Spleen (tissue), 11 donors: ENCODE measurements around the gene COMMD7. TPM values are rescaled to one million over a fixed set of nuclear protein-coding genes. Genes with fewer than 3 reads are reported as not detected.
A peak's percentile ranks its signal among the peaks of the same experiment; 100 is the strongest.

Experiments used
- DNase-seq: peaks from one replicate; pipeline ENCODE4 v3.0.0-alpha.2; 2020
- H3K27ac ChIP-seq, 8 donors: fragments of 200-600 bp; sonication (generic) in 7 of 8; 1 replicate in 4 of 8; 2 replicates in 4 of 8; pipeline versions ENCODE4 v1.5.0 to v1.8.0; 2016 to 2021; ENCODE audit warnings: inconsistent platforms in 4 of 8, mild to moderate bottlenecking in 4 of 8, moderate library complexity in 1 of 8
- H3K27me3 ChIP-seq, 7 donors: fragments of 200-600 bp; sonication (generic) in 6 of 7; replicated peaks in 1 of 7; 1 replicate in 4 of 7; 2 replicates in 3 of 7; pipeline versions ENCODE4 v1.5.0 to v1.8.0; 2016 to 2021; ENCODE audit warnings: inconsistent platforms in 3 of 7, mild to moderate bottlenecking in 1 of 7
- H3K36me3 ChIP-seq, 6 donors: fragments of 200-600 bp; sonication (generic) in 5 of 6; 1 replicate in 4 of 6; 2 replicates in 2 of 6; pipeline versions ENCODE4 v1.5.0 to v1.8.0; 2016 to 2021; ENCODE audit warnings: inconsistent platforms in 2 of 6
- H3K4me1 ChIP-seq, 6 donors: fragments of 200-600 bp; sonication (generic) in 5 of 6; 1 replicate in 3 of 6; 2 replicates in 3 of 6; pipeline versions ENCODE4 v1.5.0 to v1.8.0; 2016 to 2021; ENCODE audit warnings: inconsistent platforms in 3 of 6
- H3K4me3 ChIP-seq, 8 donors: fragments of 200-600 bp; sonication (generic) in 7 of 8; 1 replicate in 4 of 8; 2 replicates in 4 of 8; pipeline versions ENCODE4 v1.5.0 to v1.8.0; 2016 to 2021; ENCODE audit warnings: inconsistent platforms in 4 of 8, mild to moderate bottlenecking in 4 of 8, moderate library complexity in 2 of 8
- H3K9me3 ChIP-seq, 8 donors: fragments of 200-600 bp; sonication (generic) in 7 of 8; 1 replicate in 4 of 8; 2 replicates in 4 of 8; pipeline versions ENCODE4 v1.5.0 to v1.8.0; 2016 to 2021; ENCODE audit warnings: inconsistent platforms in 4 of 8
- POLR2A ChIP-seq, 3 donors: fragments of 450-650 bp; IDR thresholded peaks; one replicate each; pipeline ENCODE4 v1.5.1; 2017; ENCODE audit warnings: antibody characterized with exemption in 3 of 3, mild to moderate bottlenecking in 1 of 3
- POLR2AphosphoS5 ChIP-seq, 3 donors: sonication (generic); formaldehyde crosslinking; IDR thresholded peaks; one replicate each; pipeline ENCODE4 v1.5.1; 2017; ENCODE audit warnings: antibody characterized with exemption in 3 of 3
- WGBS, 5 donors: extraction: QIAGEN DNeasy Blood & Tissue Kit in 3 of 5; methylation state at CpG; one replicate each; pipeline versions ENCODE4 v1.1.5 to v1.1.7; 2013 to 2018; 5-methylcytosine and 5-hydroxymethylcytosine counted together
- intact Hi-C: fragments of 100-400 bp; cut with DNase I; formaldehyde crosslinking; loops from one replicate; pipeline ENCODE4 v1.15.0; 2023; ENCODE audit warnings: low total_unique reads
- polyA plus RNA-seq, 3 donors: library from polyadenylated mRNA; stranded (reverse); fragments of 200-250 nt; gene quantifications; one replicate each; pipeline ENCODE4 v1.2.1, GENCODE V29; 2013
- total RNA-seq, 7 donors: library from RNA; depleted of rRNA in 3 of 7; stranded (reverse); fragments of >200 nt in 3 of 7; fragmentation: NEBNext Ultra II Directional in 4 of 7; extraction: Animal tissue kit (Norgen Biotek cat#: 25700) in 4 of 7; gene quantifications; one replicate each; pipeline versions ENCODE4 v1.1.0 to v1.2.1, GENCODE V29; 2016 to 2021
- TF ChIP-seq, protein P1 (sequence below), 11 experiments: fragments of 200-600 bp in 7 of 11; fragments of 450-650 bp in 4 of 11; sonication (generic) in 4 of 11; IDR thresholded peaks in 8 of 11; conservative IDR thresholded peaks in 3 of 11; 1 replicate in 7 of 11; 2 replicates in 4 of 11; pipeline versions ENCODE4 v1.4.0 to v1.8.0; 2016 to 2021; ENCODE audit warnings: antibody characterized with exemption in 11 of 11, inconsistent platforms in 4 of 11, mild to moderate bottlenecking in 1 of 11
- donor health status: healthy with polysubstance abuse.
- donor health status: DM: no; HTN: no; CAD: no; lungs with moderate emphysema.
- donor health status: DM: no; HTN: no; CAD: no.
- donor health status: Bipolar disorder and iron deficiency.
- donor health status: healthy.
- donor health status: DM: no; HTN: no; CAD: no.
- donor health status: DM: yes; HTN: yes; CAD: no.

Gene COMMD7
- total and polyA plus RNA-seq, 10 donors, result 24.4 to 69.2 (median 38.1) TPM

DNA sequence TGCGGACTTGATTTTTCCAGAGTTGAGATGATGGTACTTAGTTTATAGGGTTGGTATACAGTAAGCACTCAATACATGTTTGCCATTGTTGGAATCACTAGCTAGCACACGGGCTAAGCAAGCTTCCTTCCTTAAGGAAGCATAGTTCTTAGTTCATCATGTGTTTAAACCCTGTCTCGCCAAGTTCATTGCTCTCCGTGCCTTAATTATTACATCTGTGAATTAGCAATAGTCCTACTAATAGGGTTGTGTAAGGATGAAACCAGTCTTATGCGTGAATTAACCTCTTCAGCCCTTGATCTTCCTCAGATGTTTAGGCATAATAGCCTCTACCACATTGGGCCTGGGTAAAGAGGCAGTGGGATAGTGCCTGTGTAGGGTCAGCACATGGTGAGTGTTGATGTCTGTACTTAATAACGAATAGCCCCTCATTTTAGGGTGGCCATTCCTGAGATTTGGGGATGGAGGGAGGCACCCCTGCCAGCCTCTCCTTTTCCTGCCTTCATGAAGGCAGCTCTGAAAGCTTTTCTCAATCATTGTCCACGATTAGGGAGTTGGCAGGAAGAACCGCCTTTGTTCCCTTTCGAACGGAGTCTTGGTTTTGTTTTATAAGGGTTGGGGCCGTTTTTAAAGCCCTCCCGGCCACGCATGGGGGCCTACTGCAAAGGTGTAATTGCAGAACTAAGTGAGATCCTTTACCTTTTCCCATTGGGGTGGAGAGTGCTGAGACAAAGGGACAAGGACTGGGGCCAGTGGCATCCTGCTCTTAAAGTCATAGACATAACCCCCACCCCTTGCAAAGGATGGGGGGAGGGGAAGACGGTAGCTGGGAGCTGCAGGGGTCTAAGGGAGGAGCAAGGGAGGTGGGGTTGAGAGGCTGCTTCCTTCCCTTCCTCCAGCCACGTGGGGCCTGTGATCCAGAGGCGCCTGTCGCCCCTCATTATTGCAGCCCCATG, 21.0 kb upstream of the COMMD7 start:
- no peak for TF ChIP-seq POLR2A (IDR thresholded peaks at IDR 0.05)
- TF ChIP-seq POLR2AphosphoS5 (IDR thresholded peaks at IDR 0.05), result no peak
- TF ChIP-seq, protein P1, sequence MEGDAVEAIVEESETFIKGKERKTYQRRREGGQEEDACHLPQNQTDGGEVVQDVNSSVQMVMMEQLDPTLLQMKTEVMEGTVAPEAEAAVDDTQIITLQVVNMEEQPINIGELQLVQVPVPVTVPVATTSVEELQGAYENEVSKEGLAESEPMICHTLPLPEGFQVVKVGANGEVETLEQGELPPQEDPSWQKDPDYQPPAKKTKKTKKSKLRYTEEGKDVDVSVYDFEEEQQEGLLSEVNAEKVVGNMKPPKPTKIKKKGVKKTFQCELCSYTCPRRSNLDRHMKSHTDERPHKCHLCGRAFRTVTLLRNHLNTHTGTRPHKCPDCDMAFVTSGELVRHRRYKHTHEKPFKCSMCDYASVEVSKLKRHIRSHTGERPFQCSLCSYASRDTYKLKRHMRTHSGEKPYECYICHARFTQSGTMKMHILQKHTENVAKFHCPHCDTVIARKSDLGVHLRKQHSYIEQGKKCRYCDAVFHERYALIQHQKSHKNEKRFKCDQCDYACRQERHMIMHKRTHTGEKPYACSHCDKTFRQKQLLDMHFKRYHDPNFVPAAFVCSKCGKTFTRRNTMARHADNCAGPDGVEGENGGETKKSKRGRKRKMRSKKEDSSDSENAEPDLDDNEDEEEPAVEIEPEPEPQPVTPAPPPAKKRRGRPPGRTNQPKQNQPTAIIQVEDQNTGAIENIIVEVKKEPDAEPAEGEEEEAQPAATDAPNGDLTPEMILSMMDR (IDR thresholded peaks at IDR 0.05 in 8 of 11, conservative IDR thresholded peaks at IDR 0.05 in 3 of 11), result no peak
- 30 to 53% (median 40%) methylated on average over 17 of the region's 17 CpGs for whole genome bisulfite sequencing, 5 donors
- Histone ChIP-seq H3K36me3 (no peaks in the 10 kb centered on the region), H3K9me3 (no peaks in the 10 kb centered on the region), H3K27me3 (peaks cover 0 to 23% (median 0%) of the 10 kb centered on the region in 7 donors), H3K4me1 (peaks cover 12 to 34% (median 21%) of the 10 kb centered on the region in 6 donors), H3K27ac (no peak overlapping the region), H3K4me3 (peak overlapping the region in 1 of 8 donors; percentile 87)
- DNase-seq, result no peak
- intact Hi-C loops, result no loop called here

DNA sequence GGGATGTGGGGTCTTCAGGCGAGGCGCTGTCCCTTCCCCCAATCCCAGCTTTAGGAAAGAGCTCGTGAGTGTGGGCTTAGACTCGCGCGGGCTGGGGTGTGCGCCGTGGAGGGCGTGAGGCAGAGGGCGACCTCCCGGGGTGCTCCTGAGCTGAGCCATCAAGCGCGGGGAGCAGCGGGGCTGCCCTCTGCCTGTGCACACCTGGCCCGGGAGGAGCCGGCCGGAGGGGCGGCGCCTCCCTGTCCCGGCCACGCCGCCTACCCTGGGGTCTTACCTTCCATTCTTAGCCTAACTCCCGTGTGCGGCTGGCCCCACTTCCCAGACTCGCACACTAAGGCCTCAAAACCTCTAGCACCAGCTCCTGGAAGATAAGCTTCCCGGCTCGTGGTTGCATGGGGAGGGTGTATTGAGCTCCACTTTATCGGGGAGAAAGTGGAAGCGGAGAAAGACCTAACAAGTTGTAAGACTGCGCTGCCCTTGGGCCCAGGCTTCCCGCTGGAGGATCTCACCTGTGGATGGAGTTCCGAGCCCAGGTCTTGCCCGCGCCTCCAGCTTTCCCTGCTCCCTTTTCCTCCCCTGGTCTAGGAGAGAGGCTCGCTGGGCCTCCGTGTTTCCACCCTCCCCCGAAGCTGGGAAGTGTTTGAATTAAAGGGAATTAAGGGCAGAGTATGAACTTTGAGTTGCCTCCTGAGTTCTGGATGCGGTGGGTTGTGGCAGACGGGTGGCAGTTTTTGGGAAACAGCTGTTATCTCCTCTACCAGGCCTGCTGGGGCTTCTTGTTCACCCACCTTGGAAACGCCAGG, 20.1 kb upstream of the COMMD7 start:
- WGBS, 5 donors, result 12 to 33% (median 19%) methylated on average over 21 to 40 of the region's 40 CpGs
- H3K36me3 ChIP-seq, result no peaks in the 10 kb centered on the region
- H3K9me3 ChIP-seq, result no peaks in the 10 kb centered on the region
- peaks cover 12 to 34% (median 21%) of the 10 kb centered on the region in 6 donors for H3K4me1 ChIP-seq
- intact Hi-C loops, result no loop called here
- H3K27ac ChIP-seq, result no peak overlapping the region
- peak; percentile 80 for DNase-seq
- TF ChIP-seq, protein P1 (IDR thresholded peaks at IDR 0.05 in 8 of 11, conservative IDR thresholded peaks at IDR 0.05 in 3 of 11), result no peak
- TF ChIP-seq POLR2A (IDR thresholded peaks at IDR 0.05), result no peak
- TF ChIP-seq POLR2AphosphoS5 (IDR thresholded peaks at IDR 0.05), result no peak
- peaks cover 0 to 23% (median 0%) of the 10 kb centered on the region in 7 donors for H3K27me3 ChIP-seq
- H3K4me3 ChIP-seq, result peak overlapping the region; percentile 62 to 87 (median 76)

DNA sequence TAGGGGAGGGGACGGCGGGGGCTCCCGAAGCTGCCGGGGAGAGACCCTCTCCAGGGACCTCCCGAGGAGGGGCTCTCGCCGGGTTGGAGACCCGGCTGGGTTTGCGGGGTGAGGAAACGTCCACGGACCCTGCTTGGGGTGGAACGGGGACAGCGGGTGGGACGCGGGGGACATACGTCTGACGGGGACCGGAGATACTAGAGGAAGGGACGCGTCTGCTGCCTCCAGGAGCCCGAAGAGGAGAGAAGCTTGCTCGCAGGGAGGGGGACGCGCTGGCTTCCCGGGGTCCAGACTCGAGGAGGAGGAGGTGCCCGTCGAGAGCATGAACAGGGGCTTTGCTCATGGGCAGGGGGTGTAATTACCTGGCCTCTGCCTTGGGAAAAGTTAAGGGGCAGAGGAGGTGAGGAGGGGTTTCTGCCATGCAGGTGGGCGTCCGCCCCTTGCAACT, 19.5 kb upstream of the COMMD7 start:
- peak overlapping the region in 3 of 8 donors; percentile 28 for H3K27ac ChIP-seq

More for the DNA sequence above, 19.5 kb upstream of the COMMD7 start:
- intact Hi-C loops, result no loop called here
- Histone ChIP-seq H3K27me3 (peaks cover 0 to 23% (median 0%) of the 10 kb centered on the region in 7 donors), H3K36me3 (no peaks in the 10 kb centered on the region), H3K4me3 (peak overlapping the region; percentile 62 to 87 (median 76)), H3K4me1 (peaks cover 12 to 34% (median 21%) of the 10 kb centered on the region in 6 donors), H3K9me3 (no peaks in the 10 kb centered on the region)
- TF ChIP-seq POLR2AphosphoS5 (IDR thresholded peaks at IDR 0.05) (no peak), POLR2A (IDR thresholded peaks at IDR 0.05) (no peak)
- TF ChIP-seq, protein P1 (IDR thresholded peaks at IDR 0.05 in 8 of 11, conservative IDR thresholded peaks at IDR 0.05 in 3 of 11), result no peak
- WGBS, 5 donors, result 0 to 4% (median 1%) methylated on average over 22 to 30 of the region's 30 CpGs
- DNase-seq, result no peak
